Neuron (in vitro differentiated cells): ENCODE data around the gene FAM83G.

Experiments
- H2AFZ ChIP-seq: one replicate; pipeline ENCODE4 v1.6.1; 2013; ENCODE audit warnings: low read depth, mild to moderate bottlenecking, inconsistent platforms, low read length, moderate library complexity
- H3K27me3 ChIP-seq: one replicate; pipeline ENCODE4 v1.6.1; 2013; ENCODE audit warnings: low read length; ENCODE audit not compliant: insufficient read depth
- H3K36me3 ChIP-seq: one replicate; pipeline ENCODE4 v1.6.1; 2013; ENCODE audit warnings: low read length; ENCODE audit not compliant: insufficient read depth
- H3K4me1 ChIP-seq: one replicate; pipeline ENCODE4 v1.6.1; 2013; ENCODE audit warnings: low read length; ENCODE audit not compliant: insufficient read depth
- H3K4me3 ChIP-seq: 2 replicates; pipeline ENCODE4 v1.5.1; 2013; ENCODE audit warnings: mild to moderate bottlenecking, low read length, moderate library complexity
- H3K9me3 ChIP-seq: one replicate; pipeline ENCODE4 v1.6.1; 2013; ENCODE audit warnings: low read length

The FAM83G gene

DNA sequence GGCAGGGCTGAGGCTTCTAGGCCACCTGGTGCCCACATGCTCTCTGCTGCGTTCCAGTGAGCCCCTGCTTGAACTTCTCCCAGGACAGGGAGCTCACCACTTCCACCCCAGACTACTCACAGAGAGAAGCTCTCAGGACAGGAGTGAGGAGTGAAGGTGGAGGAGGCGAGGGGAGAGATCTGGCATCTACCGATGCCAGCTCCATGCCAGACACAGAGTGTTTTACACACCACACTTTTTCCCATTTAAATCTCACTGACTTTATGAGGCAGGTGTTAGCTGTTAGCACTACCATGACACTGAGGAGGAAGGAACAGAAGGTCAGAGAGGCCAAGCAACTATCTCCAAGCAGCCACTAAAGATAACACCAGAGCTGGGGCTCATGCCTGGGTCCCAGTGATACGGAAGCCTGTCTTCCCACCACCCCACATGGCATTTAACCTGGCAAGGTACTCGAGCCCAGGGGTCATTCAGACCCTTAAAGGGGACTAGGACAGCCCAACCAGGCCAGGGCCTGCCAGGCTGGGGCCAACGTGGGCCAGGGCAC is 6.8 kb downstream of the FAM83G start:
- Histone ChIP-seq H3K4me1 (peaks cover 7% of the 10 kb centered on the region), H3K9me3 (no peaks in the 10 kb centered on the region), H3K4me3 (no peak overlapping the region), H3K36me3 (no peaks in the 10 kb centered on the region), H2AFZ (no peak overlapping the region), H3K27me3 (peaks cover 18% of the 10 kb centered on the region)

DNA sequence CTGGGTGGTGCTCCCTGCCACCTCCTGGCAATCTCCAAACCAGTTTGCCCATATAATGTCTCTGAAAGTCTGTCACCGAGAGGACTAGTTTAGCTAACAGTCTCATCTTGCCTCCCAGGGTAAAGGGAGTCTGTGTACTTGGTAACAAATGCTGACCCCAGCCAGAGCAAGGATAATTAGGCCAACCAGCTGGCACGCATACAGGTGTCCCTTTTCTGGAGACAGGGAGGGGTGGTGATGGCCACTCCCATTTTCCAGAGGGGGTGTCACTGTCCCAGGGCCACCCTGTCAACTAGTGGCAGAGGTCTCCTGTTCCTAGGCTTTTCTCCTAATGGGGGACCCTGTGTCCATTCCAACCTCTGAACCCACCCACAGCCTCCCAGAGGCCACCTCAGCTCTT is 8.1 kb downstream of the FAM83G start:
- H3K9me3 ChIP-seq: no peaks in the 10 kb centered on the region
- peaks cover 7% of the 10 kb centered on the region for H3K4me1 ChIP-seq
- peaks cover 9% of the 10 kb centered on the region for H3K27me3 ChIP-seq
- H3K4me3 ChIP-seq: no peak overlapping the region
- no peak overlapping the region for H2AFZ ChIP-seq
- H3K36me3 ChIP-seq: no peaks in the 10 kb centered on the region

DNA sequence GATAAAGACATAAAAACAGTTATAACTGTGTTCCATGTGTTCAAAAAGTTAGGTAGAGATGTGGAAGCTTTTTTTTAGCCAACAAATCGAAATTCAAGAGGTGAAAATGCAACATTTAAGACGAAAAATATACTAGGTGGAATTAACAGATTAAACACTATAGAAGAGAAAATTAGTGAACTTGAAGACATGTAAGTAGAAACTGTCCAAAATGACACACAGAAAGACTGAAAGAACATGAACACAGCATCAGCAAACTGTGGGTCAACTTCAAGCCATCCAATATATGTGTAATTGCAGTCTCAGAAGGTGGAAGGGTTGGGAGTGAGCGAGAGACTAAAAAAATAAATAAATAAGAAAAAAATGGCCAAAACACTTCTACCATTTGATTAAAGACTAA is 9.3 kb downstream of the FAM83G start:
- H3K36me3 ChIP-seq: no peaks in the 10 kb centered on the region
- H3K27me3 ChIP-seq: peaks cover 3% of the 10 kb centered on the region
- no peaks in the 10 kb centered on the region for H3K4me1 ChIP-seq
- no peaks in the 10 kb centered on the region for H3K9me3 ChIP-seq
- no peak overlapping the region for H3K4me3 ChIP-seq
- no peak overlapping the region for H2AFZ ChIP-seq

DNA sequence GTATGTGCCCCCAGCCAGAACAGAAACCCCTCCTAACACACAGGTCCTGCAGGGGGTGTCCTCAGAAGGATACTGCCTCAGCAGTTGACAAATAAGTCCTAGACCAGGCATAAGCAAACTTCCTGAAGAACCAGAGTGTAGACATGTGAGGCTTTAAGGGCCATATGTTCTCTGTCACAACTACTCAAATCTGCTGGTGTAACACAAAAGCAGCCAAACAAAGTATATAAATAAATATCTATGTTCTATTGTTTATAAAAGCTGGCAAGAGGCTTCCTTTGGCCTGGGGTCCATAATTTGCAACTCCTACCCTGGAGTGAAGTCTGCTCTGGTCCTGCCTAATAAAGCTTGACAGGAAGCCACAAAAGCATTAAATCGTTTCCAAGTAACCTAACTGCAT is 9.9 kb downstream of the FAM83G start:
- Histone ChIP-seq H3K9me3 (no peaks in the 10 kb centered on the region), H3K36me3 (no peaks in the 10 kb centered on the region), H2AFZ (no peak overlapping the region), H3K4me3 (no peak overlapping the region), H3K27me3 (peaks cover 5% of the 10 kb centered on the region), H3K4me1 (no peaks in the 10 kb centered on the region)

DNA sequence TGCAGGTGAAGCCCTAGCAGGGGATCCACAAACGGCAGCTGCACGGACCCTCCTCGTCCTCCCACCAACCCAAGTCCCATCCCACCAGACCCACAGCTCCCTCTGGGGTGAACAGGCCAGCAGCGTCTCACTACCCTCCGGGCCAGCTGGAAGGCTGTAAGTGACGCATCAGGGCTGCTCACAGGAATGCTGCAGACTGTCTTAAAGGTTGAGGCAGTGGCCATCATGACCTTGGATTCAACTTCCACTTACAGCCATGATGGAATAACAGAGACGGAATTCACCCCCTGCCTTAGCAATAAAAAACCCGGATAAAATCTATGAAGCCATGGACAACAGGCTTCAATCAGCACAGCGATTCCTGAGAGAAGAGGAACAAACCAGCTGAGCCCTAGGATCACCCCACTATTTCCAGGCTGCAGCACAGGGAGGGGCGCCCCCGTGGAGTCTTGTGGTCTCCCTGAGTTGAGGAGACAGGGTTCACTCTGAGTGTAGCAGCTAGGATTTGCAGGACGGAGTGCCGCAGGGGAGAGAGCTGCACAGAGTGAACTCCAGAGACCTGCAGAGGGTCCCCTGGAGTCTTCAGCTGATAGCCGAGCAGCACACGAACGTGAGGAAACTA is 10.5 kb downstream of the FAM83G start:
- H3K4me3 ChIP-seq: no peak overlapping the region
- no peak overlapping the region for H2AFZ ChIP-seq
- no peaks in the 10 kb centered on the region for H3K36me3 ChIP-seq
- no peaks in the 10 kb centered on the region for H3K4me1 ChIP-seq
- peaks cover 5% of the 10 kb centered on the region for H3K27me3 ChIP-seq
- no peaks in the 10 kb centered on the region for H3K9me3 ChIP-seq

DNA sequence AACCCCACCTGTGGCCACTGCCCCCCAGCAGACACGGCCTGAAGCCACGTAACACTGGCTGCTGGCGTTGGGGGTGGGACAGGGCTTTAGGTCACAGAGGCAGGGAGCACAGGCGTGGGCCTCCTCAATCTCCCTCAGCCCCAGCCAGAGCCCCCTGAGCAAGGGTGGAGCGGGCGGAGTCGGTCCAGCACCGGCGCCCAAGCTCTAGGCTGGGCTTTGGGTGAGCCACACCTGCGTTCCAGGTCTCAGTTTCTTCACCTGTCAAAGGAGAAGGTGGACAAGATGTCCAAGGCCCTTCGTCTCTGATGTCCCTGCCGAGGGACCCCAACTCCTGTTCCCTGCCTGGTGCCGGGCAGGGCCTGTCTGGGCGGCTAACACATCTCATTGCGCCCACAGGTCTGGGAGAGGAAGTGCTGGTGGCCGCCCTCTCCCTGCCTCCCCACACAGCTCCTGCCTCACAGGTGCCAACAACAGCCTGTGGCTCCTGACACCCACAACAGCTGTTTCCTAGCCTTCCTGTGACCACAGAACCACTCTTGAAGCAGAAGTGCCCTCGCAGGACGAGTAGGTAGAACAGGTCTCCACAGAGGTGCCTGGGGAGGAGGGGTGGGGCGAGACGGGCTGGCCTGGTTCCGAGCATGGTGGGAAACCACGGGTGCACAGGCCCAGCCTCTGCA is 12.0 kb downstream of the FAM83G start:
- peaks cover 5% of the 10 kb centered on the region for H3K27me3 ChIP-seq
- H2AFZ ChIP-seq: no peak overlapping the region
- H3K4me1 ChIP-seq: no peaks in the 10 kb centered on the region
- no peak overlapping the region for H3K4me3 ChIP-seq
- H3K36me3 ChIP-seq: no peaks in the 10 kb centered on the region
- no peaks in the 10 kb centered on the region for H3K9me3 ChIP-seq

DNA sequence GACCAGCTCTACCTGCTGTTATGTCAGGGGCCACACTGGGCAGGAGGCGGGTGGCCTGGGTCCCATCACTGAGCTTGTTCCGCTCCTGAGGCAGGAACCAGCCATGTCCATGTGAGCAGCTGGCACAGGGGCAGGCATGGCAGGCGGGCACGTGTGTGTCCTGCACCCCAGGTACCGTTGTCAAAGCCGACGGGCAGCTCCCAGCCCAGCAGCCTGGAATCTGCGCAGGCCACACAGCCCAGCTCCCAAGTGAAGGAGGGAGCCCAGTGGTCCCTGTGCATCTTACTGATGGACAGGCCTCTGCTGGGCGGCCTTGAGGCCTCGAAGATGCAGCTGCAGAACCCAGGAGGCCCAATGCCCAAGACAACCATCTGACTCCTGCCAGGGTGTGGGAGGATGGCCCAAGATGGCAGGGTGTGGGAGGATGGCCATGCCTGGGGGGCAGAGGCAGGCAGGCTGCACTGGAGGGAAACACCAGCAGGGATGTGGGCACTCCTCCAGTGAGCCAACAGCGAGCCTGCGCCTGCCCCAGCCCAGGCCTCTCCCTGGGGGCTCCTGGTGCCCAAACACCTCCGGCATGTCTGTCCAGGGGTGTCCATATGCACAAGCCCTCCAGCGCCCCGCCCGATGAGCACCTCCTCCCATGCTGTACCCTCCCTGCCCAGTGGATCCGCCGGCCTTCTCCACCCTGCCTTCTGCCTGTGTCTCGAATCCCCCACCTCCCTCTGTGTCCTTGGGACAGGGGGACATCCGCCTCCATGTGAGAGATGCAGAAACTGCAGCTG is 12.8 kb downstream of the FAM83G start:
- H3K4me3 ChIP-seq: no peak overlapping the region
- H3K4me1 ChIP-seq: no peaks in the 10 kb centered on the region
- H2AFZ ChIP-seq: no peak overlapping the region
- H3K36me3 ChIP-seq: no peaks in the 10 kb centered on the region
- H3K27me3 ChIP-seq: peaks cover 5% of the 10 kb centered on the region
- H3K9me3 ChIP-seq: no peaks in the 10 kb centered on the region

DNA sequence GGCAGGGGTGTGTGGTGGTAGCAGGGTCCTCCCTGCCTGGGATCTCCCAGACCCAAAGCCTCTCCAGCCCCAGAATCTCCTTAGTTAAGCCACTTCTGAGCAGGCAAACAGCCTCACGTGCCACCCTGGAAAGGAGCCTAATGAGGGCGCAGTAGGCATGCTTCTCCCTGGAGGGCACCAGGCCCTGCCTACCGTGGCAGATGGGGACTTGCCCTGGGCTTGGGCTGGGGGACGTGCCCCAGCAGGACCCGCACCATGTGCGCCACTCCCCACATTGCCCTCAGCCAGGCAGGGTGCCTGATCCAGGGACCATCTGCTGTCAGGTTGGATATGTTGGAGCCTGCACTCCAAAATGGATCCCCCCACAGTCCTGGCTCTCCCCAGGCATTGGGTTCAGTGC is 14.2 kb downstream of the FAM83G start:
- no peaks in the 10 kb centered on the region for H3K9me3 ChIP-seq
- no peaks in the 10 kb centered on the region for H3K36me3 ChIP-seq
- H2AFZ ChIP-seq: no peak overlapping the region
- H3K27me3 ChIP-seq: peaks cover 5% of the 10 kb centered on the region
- no peak overlapping the region for H3K4me3 ChIP-seq
- H3K4me1 ChIP-seq: no peaks in the 10 kb centered on the region

DNA sequence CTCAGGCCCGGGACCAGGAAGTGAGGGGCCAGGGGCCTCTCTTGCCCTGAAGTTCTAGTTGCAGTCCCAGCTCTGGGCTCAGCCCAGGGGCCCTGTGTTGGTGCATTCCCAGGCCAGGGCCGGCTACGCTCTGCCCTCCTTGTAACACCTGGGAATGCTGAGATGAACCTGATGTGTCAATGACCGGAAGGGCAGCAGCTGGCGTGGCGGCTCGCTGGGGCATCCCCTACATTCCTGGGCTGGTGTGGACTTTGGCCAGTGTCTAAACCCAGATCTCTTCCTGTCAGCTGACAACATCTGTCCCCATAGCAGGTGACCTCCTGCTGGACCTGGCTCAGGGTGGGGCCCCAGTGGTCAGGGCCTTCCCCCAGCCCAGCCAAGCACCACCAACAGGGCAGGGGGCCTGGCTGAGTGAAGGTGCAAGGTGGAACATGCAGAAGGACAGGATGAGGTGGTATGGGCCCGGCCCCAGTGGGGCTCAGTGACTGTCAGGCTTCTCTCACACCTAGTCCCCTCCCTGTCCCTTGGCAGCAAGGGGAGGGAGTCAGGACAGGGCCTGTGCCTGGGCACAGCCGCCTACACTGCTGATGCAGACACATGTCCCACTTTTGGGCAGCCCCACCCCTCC is 15.9 kb downstream of the FAM83G start:
- Histone ChIP-seq H3K4me1 (no peaks in the 10 kb centered on the region), H3K9me3 (no peaks in the 10 kb centered on the region), H3K27me3 (peaks cover 5% of the 10 kb centered on the region), H2AFZ (no peak overlapping the region), H3K4me3 (no peak overlapping the region), H3K36me3 (no peaks in the 10 kb centered on the region)

DNA sequence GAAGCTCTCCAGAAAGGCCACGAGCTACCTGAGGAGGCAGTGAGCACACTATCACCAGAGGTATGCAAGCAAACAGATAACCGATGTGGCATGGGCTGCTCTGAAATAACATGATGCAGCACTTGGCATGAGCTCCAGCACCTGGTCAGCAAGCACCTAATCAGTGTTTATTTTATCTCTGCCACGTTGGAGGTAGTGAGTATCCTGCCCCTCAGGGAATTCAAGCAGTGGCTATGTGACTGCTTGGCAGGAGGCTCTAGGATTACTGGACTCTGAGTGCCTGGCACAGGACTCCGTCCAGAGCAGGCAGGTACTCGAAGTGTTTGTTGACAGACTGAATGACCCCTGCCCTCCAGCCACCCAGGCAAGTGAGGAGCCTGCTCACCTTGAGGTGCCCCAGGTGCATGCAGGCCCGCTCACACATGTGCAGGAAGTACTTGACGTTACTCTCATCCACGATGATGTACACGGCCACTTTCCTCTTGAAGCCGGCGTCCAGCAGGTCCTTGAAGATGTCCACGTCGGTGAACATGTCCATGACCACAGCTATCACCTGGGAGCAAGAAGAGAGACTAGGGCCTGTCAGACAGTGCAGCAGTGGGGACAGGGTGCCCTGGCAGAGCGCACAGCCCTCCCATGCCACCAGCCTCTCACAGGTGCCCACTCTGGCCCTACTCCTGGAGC is 16.6 kb downstream of the FAM83G start:
- Histone ChIP-seq H3K9me3 (no peaks in the 10 kb centered on the region), H3K36me3 (no peaks in the 10 kb centered on the region), H3K4me1 (no peaks in the 10 kb centered on the region), H2AFZ (no peak overlapping the region), H3K4me3 (no peak overlapping the region), H3K27me3 (peaks cover 2% of the 10 kb centered on the region)

DNA sequence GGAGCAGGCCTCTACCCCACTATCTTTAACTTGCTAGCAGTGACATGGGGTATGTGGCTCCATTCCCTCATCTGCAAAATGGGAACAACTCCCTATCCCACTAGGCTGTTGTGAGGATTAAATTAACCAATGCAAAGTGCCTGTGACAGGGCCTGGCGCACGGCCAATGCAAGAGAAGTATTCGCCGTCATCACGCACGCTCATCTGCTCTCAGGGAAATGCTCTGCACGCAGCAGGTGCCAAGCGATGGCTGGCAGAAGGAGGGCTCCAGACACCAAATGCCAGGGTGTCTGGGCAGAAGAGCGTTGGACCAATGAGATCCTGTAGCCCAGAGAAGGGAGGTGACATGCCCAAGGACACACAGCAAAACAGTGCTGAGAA is 17.3 kb downstream of the FAM83G start:
- H3K4me3 ChIP-seq: no peak overlapping the region
- no peaks in the 10 kb centered on the region for H3K9me3 ChIP-seq
- H2AFZ ChIP-seq: no peak overlapping the region
- H3K4me1 ChIP-seq: no peaks in the 10 kb centered on the region
- peaks cover 2% of the 10 kb centered on the region for H3K27me3 ChIP-seq
- no peaks in the 10 kb centered on the region for H3K36me3 ChIP-seq

DNA sequence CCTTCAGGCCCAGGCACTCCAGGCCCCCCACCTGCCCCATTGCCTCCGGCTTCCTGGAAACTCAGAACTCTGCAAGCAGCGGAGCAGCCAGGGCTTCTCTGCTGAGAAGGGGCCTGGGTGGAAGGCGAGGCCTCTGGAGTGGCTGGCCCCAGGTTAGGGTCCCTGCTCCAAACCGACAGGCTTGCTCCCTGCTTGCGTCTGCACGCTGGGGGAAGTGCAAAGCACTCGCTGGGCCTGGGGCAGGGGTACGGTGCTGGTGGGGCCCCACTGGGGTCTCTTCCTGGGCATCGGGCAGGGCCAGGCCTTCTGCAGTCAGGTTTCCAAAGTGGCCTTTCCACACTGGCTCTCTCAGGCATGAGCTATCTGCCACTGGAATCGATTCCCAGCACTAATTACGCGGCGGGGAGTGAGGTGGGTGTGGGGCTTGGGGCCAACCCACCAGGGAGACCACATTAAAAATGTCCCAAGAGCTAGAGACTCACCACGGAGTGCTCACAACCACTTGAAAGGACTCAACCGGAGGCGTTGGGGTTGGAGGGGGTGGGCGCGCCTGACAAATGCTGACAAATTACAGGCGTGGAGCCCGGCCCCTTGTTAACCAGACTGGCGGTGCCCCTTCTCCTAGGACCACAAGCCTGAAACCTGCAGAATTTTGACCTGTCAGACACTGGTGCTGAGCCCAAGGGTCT is 17.9 kb downstream of the FAM83G start:
- H3K4me3 ChIP-seq: no peak overlapping the region
- H3K4me1 ChIP-seq: no peaks in the 10 kb centered on the region
- no peaks in the 10 kb centered on the region for H3K36me3 ChIP-seq

More for the DNA sequence above, 17.9 kb downstream of the FAM83G start:
- Histone ChIP-seq H3K27me3 (peaks cover 2% of the 10 kb centered on the region), H2AFZ (no peak overlapping the region), H3K9me3 (no peaks in the 10 kb centered on the region)
